ENCODE results near the gene APOB.

Gene APOB, protein sequence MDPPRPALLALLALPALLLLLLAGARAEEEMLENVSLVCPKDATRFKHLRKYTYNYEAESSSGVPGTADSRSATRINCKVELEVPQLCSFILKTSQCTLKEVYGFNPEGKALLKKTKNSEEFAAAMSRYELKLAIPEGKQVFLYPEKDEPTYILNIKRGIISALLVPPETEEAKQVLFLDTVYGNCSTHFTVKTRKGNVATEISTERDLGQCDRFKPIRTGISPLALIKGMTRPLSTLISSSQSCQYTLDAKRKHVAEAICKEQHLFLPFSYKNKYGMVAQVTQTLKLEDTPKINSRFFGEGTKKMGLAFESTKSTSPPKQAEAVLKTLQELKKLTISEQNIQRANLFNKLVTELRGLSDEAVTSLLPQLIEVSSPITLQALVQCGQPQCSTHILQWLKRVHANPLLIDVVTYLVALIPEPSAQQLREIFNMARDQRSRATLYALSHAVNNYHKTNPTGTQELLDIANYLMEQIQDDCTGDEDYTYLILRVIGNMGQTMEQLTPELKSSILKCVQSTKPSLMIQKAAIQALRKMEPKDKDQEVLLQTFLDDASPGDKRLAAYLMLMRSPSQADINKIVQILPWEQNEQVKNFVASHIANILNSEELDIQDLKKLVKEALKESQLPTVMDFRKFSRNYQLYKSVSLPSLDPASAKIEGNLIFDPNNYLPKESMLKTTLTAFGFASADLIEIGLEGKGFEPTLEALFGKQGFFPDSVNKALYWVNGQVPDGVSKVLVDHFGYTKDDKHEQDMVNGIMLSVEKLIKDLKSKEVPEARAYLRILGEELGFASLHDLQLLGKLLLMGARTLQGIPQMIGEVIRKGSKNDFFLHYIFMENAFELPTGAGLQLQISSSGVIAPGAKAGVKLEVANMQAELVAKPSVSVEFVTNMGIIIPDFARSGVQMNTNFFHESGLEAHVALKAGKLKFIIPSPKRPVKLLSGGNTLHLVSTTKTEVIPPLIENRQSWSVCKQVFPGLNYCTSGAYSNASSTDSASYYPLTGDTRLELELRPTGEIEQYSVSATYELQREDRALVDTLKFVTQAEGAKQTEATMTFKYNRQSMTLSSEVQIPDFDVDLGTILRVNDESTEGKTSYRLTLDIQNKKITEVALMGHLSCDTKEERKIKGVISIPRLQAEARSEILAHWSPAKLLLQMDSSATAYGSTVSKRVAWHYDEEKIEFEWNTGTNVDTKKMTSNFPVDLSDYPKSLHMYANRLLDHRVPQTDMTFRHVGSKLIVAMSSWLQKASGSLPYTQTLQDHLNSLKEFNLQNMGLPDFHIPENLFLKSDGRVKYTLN (N-terminal part only)

DNA sequence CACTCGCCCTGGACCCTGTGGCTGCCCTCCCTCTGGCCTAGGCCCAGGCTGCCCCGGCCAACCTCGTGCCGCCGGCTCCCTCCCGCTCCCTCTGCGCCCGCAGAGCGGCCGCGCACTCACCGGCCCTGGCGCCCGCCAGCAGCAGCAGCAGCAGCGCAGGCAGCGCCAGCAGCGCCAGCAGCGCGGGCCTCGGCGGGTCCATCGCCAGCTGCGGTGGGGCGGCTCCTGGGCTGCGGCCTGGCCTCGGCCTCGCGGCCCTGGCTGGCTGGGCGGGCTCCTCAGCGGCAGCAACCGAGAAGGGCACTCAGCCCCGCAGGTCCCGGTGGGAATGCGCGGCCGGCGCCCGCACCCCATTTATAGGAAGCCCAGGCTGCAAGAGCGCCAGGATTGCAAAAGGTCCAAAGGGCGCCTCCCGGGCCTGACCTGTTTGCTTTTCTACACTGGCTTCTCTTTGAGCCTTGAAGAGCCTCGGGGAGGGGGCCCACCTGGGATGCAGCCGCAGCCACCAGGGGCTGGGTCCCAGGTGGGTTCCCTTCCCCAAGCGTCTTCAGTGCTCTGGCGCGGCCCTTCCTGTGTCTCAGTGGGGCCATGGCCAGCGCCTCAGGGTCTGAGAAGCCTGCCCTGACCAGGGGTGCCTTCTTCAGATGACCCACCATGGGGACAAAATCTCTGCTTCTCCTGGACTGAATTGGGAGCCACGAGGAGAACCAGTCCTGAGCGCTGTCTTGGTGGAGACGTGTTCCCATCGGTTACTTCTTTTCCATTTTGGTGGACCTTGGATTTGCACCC lies at the start of gene APOB:
Gene APOB, minus strand, starts transcription at position 330 of the 789 bp plus-strand sequence. Its CDS starts 128 bp downstream, at position 202.
- in situ Hi-C loops (cut with MboI; ENCODE audit: low sequenced_read_pairs): loop anchor here (25.0 kb wide), 1 partner anchor 268 kb away; no protein-coding TSS in a partner anchor

DNA sequence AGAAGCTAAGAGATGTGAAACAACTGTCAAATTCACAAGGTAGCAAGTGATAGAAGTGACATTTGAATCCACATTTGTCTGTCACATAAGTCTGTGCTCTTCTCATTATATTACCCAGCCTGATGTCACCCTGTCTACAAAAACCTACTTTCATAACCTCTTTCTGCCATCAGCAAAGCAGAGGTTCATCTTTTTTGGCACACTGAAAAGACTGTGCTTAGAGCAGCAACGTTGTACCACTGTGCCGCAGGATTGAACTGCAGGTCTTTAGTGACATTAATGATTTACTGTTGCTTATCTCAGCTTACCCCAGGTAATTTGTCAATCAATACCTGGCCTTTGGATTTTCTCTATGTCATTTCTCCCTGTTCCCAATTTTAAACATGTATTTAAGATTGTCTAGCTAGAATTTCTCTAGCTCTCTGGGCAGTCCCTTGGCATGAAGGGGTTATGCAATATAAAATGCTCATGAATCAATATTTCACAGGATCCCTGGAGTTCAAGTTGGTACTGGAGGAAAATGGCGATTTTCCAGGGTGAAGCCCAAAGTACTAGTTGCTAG lies 48.5 kb upstream of the APOB start:
- in situ Hi-C loops (cut with MboI; ENCODE audit: low sequenced_read_pairs): no loop called here

DNA sequence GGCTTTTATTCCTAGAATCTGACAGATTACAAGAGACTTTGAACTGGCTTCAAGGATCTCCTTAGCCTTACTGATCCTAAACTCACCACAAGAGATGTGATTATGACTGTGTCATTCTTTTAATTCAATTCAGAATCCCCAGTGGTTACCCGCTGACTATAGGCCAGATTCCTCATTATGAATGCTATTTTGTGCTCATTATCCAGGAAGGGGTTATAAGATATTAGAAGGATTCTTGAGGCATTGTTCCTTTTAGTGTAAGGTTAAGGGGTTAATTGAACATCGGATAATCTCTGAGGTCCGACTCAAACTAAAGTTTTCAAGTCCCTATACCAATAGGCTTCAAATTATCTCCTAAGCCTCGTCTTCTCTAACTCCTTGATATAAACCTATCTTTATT lies 40.5 kb upstream of the APOB start:
- in situ Hi-C loops (cut with MboI; ENCODE audit: low sequenced_read_pairs): no loop called here

DNA sequence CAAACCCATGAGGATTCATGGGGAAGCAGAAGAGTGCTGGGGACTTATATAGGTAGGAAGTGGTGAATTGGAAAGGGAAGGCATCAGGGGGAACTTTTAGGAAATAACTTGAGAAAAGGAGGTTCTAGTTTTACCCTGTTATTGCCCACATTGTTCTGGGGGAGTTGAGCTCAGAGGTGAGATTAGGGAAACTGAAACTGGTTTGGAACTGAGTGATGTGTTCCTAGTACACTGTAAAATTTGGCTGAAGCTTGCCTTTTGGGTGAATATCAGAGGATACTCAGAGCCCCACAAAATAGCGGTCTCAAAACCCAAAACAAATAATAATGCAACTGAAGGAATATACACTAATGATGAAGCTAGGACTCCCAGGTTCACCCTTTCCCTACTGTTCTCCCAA lies 39.6 kb upstream of the APOB start:
- in situ Hi-C loops (cut with MboI; ENCODE audit: low sequenced_read_pairs): no loop called here

DNA sequence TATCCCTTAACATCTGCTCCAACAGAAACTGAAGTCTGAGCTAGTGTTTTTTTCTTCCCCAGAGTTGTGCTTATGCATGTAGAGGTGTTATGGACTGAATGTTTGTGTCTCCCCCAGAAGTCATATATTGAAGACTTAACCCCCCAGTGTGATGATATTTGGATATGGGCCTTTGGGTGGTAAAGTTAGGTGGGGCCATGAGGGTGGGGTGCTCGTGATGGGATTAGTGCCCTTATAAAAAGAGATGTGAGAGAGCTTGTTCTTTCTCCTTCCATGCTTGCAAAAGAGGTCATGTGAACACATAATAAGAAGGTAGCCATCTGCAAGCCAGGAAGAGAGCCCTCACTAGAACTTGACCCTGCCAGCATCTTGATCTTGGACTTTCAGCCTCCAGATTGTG lies 34.4 kb upstream of the APOB start:
- in situ Hi-C loops (cut with MboI; ENCODE audit: low sequenced_read_pairs): no loop called here

DNA sequence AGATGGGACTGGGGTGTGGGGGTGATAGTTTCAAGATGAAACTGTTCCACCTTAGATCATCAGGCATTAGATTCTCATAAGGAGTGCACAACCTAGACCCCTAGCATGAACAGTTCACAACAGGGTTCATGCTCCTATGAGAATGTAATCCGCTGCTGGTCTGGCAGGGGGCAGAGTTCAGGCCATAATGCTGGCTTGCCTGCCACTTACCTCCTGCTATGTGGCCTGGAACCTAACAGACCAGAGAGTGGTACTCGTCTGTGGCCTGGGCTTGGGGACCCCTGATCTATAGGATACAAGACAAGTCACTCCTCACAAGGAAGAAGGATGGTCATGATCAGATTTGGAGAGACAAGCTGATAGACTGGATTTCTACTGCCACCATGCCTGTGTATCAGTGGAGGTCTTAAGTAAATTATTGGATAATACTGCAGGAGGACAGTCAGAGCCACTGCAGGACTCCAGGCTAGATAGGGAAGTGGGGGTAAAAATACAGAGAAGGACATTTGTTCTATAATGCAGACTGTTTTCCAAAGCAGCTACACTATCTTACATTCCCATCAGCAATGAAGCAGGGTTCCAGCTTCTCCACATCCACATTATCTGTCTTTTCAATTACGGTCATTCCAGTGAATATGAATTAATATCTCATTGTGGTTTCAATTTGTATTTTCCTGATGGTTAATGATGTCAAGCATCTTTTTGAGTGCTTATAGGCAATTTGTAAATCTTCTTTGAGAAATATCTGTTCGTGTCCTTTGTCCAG lies 28.8 kb upstream of the APOB start:
- in situ Hi-C loops (cut with MboI; ENCODE audit: low sequenced_read_pairs): no loop called here

DNA sequence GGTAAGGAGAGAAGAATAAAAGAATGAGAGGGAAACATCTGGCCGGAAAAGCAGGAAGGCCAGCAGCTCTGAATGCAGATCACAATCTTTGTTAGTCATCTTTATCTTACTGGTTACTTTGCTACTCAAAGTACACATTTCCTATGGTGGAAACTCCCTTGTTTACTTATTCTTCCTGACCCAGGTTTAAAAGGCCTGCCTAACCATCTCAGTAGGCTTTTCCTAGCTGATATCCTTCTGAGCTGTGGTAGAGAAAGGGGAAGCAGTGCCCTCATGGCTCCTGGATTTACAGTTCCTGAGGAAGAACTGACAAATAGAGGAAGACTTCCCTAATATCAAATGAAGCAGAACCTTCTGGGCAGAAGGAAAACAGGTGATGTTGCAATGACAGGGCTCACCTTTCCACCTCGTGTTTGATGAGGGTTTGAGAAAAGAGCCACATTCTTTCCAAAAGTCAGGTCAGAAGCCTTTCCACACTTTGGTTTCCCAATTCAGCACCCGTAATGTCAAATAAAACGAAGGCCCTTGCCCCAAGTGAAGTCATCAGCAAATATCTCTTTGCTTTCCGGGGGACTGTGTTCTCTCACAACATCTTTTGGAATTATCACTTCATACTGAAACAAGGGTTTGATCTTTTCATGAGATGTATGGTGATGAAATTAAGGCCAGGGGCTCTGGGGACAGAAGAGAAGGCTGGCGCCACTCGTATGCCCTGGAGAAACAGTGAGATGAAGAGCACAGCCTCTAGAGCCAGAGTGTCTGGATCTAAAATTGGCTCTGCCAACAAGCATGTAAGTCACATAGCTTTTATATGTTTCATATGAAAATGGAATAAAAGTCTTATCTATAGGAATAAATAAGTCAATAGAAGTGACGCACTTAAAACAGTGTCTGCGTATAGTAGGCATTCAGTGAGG lies 26.7 kb upstream of the APOB start:
- in situ Hi-C loops (cut with MboI; ENCODE audit: low sequenced_read_pairs): no loop called here

DNA sequence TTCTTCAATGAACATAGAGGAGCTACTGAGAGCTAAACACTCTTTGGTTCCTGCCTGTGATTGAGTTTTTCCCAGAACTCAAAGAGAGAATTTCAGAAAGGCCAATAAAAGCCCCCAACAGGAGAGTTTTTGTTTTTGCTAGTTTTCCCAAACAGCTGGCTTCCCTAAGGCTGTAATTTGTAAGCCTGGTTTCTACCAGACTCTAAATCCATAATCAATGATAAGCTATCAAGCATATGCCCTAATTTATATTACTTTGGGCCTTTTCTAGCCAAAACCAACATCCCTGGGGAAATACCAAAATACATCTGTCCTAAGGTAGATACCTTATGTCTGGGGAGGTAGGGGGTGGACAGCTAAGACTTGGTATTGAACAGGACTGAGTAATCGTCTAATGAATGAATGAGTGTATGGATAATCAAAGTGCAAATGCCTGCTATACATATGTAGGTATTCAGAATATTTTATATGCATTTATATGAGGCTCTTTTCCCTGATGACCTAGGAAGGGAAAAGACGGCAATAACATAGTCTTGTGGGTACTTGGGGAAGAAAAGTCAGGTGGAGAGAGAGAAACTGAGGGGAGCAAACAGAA lies 26.0 kb upstream of the APOB start:
- in situ Hi-C loops (cut with MboI; ENCODE audit: low sequenced_read_pairs): no loop called here

DNA sequence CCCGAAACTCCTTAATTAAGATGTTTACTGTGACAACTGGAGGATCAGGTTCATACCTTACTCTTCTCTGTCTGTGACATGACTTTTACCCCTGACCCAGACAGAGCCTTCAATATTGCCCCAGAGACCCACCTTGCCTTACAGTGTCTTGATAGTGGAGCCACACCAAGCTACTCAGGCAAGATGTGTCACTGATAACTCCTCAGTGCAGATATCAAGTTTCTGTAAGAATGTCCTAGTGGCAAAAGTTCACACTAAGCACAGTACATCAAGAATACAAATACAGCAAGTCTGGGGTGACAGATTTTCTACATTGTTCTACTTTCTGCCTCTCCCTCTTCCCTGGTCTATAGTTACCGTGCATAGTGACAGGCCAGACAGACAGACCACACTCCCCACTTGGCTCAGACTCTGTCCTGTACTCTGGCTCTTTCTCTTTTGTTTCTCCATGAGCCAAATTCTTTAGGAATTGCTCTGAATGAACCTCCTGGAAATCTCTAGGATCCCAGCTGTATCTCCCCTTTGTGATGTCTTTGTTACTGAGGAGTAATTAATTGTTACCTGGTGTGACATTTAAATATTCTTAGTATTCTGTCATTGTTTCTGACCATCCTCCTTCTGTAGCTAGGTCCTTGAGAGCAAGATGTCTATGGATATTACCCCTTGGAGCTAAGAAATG lies 24.1 kb upstream of the APOB start:
- in situ Hi-C loops (cut with MboI; ENCODE audit: low sequenced_read_pairs): no loop called here

DNA sequence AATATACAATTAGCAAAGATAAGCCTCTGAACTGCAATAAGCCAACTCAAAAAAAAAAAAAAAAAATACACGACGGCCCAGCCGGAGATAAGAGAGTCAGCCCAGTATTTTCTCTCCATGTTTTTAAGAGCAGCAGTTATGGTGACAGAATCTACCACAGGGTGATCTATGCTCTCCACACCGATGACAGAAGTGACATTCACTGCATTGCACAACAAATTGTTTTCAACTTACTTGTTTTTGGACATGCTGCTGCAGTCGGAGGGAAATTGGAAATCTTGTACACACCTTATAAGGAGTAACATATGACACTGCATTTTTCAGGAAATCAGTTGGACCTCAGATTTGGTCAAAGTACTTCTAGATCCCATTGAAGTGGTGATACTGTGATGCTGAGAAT lies 23.3 kb upstream of the APOB start:
- in situ Hi-C loops (cut with MboI; ENCODE audit: low sequenced_read_pairs): no loop called here

DNA sequence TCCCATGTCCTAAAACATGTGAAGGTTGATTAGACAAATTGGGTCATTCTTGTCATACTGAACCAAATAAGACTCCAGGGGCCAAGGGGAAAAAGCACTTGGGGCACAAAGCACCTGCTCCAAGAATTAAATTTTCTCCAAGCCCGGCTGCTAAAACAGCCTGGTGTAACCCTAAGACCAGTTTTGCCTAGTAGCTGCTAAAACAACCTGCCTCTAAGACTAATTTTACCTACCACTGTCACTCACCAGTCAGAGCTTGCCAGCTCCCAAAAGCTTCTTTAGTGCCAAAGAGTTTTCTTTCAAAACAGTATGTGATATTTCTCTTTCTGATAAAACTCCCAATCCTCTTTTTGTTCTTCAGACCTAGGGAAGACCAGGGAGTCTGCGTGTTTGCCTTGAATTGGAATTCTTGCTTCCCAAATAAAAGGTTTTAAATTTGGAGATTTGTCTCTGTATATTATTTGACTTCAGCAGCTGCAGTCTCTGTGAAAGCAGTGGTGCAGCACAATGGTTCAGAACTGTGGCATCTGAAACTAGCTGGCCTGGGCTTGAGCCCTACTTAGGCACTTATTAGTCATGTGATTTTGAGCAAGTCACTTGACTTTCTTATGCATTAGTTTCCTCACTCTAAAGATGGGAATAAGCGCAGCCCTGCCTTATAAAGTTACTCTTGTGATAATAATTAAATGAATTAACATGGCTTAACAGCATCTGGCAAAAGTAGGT lies 16.2 kb upstream of the APOB start:
- in situ Hi-C loops (cut with MboI; ENCODE audit: low sequenced_read_pairs): no loop called here

DNA sequence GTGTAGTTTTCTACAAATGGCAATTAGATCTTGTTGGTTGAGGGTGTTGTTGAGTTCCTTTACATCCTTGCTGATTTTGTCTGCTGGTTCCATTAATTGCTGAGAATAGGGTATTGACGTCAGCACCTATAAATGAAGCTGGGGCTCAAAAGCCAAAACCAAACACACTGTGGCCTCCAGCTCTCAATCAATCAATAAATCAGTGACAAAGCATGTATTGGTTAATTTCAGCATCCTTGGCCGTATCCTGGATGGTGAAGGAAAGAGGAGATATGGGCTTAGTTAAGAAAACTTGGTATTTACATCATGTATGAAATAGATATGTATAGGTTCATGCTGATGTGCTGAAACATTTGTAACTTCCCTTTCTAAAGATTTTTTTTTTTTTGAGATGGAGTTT lies 13.2 kb upstream of the APOB start:
- in situ Hi-C loops (cut with MboI; ENCODE audit: low sequenced_read_pairs): no loop called here

DNA sequence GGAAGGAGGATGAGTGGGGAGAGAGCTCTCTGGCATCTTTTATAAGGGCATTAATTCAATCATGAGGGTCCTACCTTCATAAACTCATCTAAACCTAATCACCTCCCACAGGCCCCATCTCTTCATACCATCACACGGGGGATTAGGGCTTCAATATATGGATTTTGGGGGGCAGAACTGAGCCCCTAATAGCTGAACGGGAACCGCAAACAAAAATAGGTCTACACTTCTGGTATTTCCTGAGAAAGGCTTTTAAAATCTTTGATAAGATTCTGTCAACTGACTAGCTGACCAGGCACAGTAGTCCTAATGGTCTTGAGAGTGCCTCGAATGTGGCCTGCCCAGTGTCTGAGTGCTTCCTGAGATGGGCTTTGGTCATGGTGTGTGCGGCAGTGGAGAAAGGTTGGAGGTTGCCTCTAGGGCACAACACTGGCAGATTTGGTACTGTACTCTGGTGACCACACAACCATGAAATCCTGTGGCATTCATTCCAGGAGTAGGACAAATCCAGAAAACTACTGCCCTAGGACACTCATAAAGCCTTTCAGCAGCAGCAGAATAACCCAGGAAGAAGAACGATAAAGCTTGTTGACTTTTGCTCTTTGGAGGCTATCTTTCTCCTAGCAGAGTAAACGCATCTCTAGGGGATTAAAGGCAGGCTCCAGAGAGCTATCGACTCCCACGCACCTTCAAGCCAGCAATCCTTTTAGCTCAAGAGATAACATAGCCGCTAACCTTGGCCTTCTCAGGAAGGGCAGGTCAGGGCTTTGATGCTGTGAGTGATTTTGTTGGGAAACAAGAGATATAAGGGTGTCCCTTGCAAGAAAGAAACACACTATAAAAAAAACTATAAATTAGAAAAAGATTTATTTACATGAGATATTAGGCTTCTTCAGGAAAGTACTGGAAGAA lies 12.3 kb upstream of the APOB start:
- in situ Hi-C loops (cut with MboI; ENCODE audit: low sequenced_read_pairs): no loop called here

DNA sequence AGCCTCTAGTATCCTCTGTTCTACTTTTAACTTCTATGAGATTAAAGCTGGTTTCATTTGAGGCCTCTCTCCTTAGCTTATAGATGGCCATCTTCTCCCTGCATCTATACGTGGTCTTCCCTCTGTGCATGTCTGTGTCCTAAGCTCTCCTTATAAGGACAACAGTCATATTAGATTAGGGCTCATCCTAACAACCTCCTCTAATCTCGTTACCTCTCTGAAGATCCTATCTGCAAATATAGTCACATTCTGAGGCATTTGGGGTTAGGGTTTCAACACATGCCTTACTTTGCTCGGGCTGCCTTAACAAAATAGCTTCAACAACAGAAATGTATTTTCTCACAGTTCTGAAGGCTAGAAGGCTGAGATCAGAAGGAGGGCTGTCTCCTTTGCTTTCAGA lies 11.6 kb upstream of the APOB start:
- in situ Hi-C loops (cut with MboI; ENCODE audit: low sequenced_read_pairs): no loop called here

DNA sequence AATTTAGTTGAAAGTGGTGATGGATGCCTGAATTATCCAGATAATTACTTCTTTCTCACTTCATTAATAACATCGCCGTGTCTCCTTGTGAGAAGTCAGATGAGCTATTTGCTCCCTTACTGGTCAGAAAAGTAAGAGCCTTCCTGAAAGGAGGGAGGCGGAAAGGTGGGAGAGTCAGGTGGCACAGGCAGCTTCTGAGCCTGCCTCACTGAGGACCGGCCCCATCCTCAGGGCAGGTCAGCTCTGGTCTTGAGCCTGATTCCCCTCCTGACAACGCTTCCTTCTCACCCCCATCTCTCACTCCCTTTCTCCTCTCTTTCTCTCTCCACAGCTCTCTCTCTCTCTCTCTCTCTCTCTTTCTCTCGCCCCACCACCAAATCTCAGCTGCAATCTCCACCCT lies 10.1 kb upstream of the APOB start:
- in situ Hi-C loops (cut with MboI; ENCODE audit: low sequenced_read_pairs): no loop called here

DNA sequence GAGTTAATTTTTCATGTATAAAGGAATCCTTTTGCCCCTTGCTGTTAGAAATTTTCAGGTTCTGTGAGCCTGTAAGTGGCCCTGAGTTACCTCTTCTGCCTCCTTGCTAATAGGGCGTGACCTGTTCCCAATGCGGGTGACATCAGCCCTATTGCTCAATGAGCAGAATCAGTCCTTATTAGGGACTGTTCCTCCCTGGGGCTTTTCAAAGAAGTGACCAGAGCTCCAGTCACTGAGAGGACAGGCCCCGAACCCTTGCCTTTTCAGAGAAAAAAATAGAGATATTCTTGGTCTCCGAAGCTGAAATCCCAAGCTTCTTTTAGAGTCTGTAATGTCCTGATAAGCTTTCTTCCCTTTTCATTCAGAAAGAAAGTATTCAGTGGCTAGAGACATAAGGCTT lies 8.2 kb upstream of the APOB start:
- in situ Hi-C loops (cut with MboI; ENCODE audit: low sequenced_read_pairs): no loop called here

All from HL-60/S4 treated with phorbol 12-myristate 13-acetate at 8.2 ng/mL for 4 days and 3 days (cell line).